GM23248 (cell line): ENCODE data around the gene OXSM. TPM values are rescaled to one million over a fixed set of nuclear protein-coding genes. Genes with fewer than 3 reads are reported as not detected.

ENCODE experiments used
- DNase-seq: peaks from one replicate; pipeline ENCODE4 v3.0.0-alpha.2; 2015
- H2AFZ ChIP-seq: fragments of 200-600 bp; sonication (generic); 2 replicates; pipeline ENCODE4 v1.6.1; 2016; ENCODE audit warnings: antibody characterized with exemption
- H3F3A ChIP-seq: fragments of 200-600 bp; sonication (generic); 2 replicates; pipeline ENCODE4 v1.6.1; 2016; ENCODE audit warnings: mild to moderate bottlenecking, antibody characterized with exemption, mixed run types; ENCODE audit not compliant: insufficient read depth
- H3K27ac ChIP-seq: fragments of 200-600 bp; sonication (generic); 2 replicates; pipeline ENCODE4 v1.5.1; 2016; ENCODE audit warnings: mild to moderate bottlenecking
- H3K27me3 ChIP-seq: fragments of 200-600 bp; sonication (generic); replicated peaks from 2 replicates; pipeline ENCODE4 v1.6.1; 2016; ENCODE audit warnings: mild to moderate bottlenecking; ENCODE audit not compliant: insufficient read depth
- H3K36me3 ChIP-seq: fragments of 200-600 bp; sonication (generic); 2 replicates; pipeline ENCODE4 v1.6.1; 2016; ENCODE audit warnings: low read depth, mild to moderate bottlenecking
- H3K4me1 ChIP-seq: fragments of 200-600 bp; sonication (generic); 2 replicates; pipeline ENCODE4 v1.6.1; 2016; ENCODE audit warnings: mild to moderate bottlenecking; ENCODE audit not compliant: insufficient read depth
- H3K4me2 ChIP-seq: fragments of 200-600 bp; sonication (generic); one replicate; pipeline ENCODE4 v1.6.1; 2016; ENCODE audit warnings: mild to moderate bottlenecking; ENCODE audit not compliant: unreplicated experiment
- H3K4me3 ChIP-seq: fragments of 200-600 bp; sonication (generic); 2 replicates; pipeline ENCODE4 v1.5.1; 2016; ENCODE audit warnings: mild to moderate bottlenecking
- H3K79me2 ChIP-seq: fragments of 200-600 bp; sonication (generic); 2 replicates; pipeline ENCODE4 v1.6.1; 2016; ENCODE audit warnings: mild to moderate bottlenecking; ENCODE audit not compliant: insufficient read depth
- H3K9ac ChIP-seq: fragments of 200-600 bp; sonication (generic); 2 replicates; pipeline ENCODE4 v1.6.1; 2016; ENCODE audit warnings: mild to moderate bottlenecking
- H3K9me2 ChIP-seq: fragments of 200-600 bp; sonication (generic); 2 replicates; pipeline ENCODE4 v1.6.1; 2016; ENCODE audit warnings: mixed run types, mild to moderate bottlenecking, moderate library complexity; ENCODE audit not compliant: insufficient read depth
- H3K9me3 ChIP-seq: fragments of 200-600 bp; sonication (generic); one replicate; pipeline ENCODE4 v1.6.1; 2017; ENCODE audit warnings: low read depth
- H4K20me1 ChIP-seq: fragments of 200-600 bp; sonication (generic); 2 replicates; pipeline ENCODE4 v1.6.0; 2016; ENCODE audit not compliant: insufficient read depth
- EZH2 ChIP-seq: fragments of 200-600 bp; sonication (generic); IDR thresholded peaks from 2 replicates; pipeline ENCODE4 v1.6.1; 2018; ENCODE audit warnings: antibody characterized with exemption, mild to moderate bottlenecking; ENCODE audit not compliant: insufficient read depth, poor library complexity, severe bottlenecking
- EZH2phosphoT487 ChIP-seq: fragments of 200-600 bp; sonication (generic); IDR thresholded peaks from 2 replicates; pipeline ENCODE4 v1.6.1; 2018; ENCODE audit warnings: antibody characterized with exemption, moderate library complexity, mild to moderate bottlenecking, low read depth; ENCODE audit not compliant: insufficient read depth
- WGBS, 2 experiments: methylation state at CpG; one replicate each; pipeline ENCODE4 v1.1.6; 2015 to 2017; ENCODE audit warnings: low lambda C conversion rate in 2 of 2, low coverage in 1 of 2; ENCODE audit errors: missing lambda C conversion rate in 2 of 2; 5-methylcytosine and 5-hydroxymethylcytosine counted together
- in situ Hi-C: fragments of 300-500 bp; cut with MboI; formaldehyde crosslinking; loops from 2 replicates; pipeline ENCODE4 v1.15.0; 2020
- polyA plus RNA-seq: library from polyadenylated mRNA; unstranded; fragments of >200 nt; fragmentation: Nextera tagmentation; extraction: Ambion mirVana; gene quantifications from 2 replicates; pipeline ENCODE4 v1.2.1, GENCODE V29; 2016
- total RNA-seq: library from RNA; depleted of rRNA; stranded (reverse); fragments of >200 nt; shearing (Covaris generic); gene quantifications from 2 replicates; pipeline ENCODE4 v1.2.3, GENCODE V29; 2014

OXSM gene
- total and polyA plus RNA-seq, 2 experiments from 2014 or later = 13.1 to 20.3 TPM

DNA sequence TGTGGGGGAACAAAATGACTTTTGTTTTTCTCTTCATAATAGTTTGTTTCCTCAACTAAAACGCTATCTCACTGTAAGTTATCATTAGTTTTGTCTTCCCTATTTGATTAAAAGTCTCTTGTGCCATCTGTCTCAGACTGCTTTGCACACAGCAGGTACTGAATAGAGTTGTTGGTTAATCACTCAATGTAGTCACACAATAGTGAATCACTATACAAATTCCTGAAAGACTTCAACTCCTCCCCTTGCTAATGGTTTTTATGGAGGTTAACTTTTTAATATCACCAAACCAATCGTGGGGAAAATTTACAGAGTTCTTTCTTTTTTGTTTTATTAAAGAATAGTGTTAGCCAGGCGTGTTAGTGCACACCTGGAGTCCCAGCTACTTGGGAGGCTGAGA, 4.1 kb upstream of the OXSM start:
- no peak for TF ChIP-seq EZH2
- no peak for TF ChIP-seq EZH2phosphoT487

DNA sequence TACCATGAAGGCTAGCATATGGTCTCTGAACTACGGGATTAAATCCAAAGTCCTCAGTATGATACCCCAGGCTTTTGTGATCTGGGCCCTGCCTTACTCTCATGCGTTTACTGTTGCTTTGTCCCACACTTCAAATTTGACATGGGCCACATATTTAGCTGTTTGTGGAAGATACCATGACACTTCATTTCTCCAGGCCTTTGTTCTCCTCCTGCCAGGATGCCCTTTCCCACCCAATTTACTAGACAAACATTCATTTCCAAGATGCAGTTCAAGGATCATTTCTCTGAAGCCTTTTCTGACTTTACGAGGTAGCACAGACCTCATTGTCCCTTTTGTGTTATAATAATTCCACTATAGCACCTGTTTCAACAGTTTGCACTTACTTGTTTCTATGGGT, 2.2 kb upstream of the OXSM start:
- Histone ChIP-seq H3K79me2 (peaks cover 35% of the 10 kb centered on the region), H3K36me3 (no peaks in the 10 kb centered on the region), H2AFZ (no peak overlapping the region), H3K9me3 (no peaks in the 10 kb centered on the region), H3K9ac (no peak overlapping the region), H3K4me3 (no peak overlapping the region), H3K4me2 (no peak overlapping the region), H3K9me2 (no peaks in the 10 kb centered on the region), H3K27me3 (no peaks in the 10 kb centered on the region), H4K20me1 (no peaks in the 10 kb centered on the region), H3F3A (peaks cover 10% of the 10 kb centered on the region; the same call in 1 of the 2 replicates), H3K4me1 (peaks cover 19% of the 10 kb centered on the region), H3K27ac (no peak overlapping the region)
- in situ Hi-C loops = no loop called here
- DNase-seq = no peak
- 89 to 93% methylated on average over 3 of the region's 3 CpGs for WGBS, 2 experiments
- no peak for TF ChIP-seq EZH2phosphoT487
- TF ChIP-seq EZH2 = no peak

More for the DNA sequence above, 4.1 kb upstream of the OXSM start:
- peaks cover 9% of the 10 kb centered on the region; the same call in 1 of the 2 replicates for H3F3A ChIP-seq
- H3K9me3 ChIP-seq = no peaks in the 10 kb centered on the region
- H3K36me3 ChIP-seq = no peaks in the 10 kb centered on the region
- H3K79me2 ChIP-seq = peaks cover 36% of the 10 kb centered on the region
- H4K20me1 ChIP-seq = no peaks in the 10 kb centered on the region
- no peak overlapping the region for H3K4me3 ChIP-seq
- DNase-seq = peak; percentile 36
- no peak overlapping the region for H3K27ac ChIP-seq
- 84 to 88% methylated on average over 3 of the region's 3 CpGs for WGBS, 2 experiments
- H3K4me2 ChIP-seq = no peak overlapping the region
- no peak overlapping the region for H3K9ac ChIP-seq
- no peaks in the 10 kb centered on the region for H3K9me2 ChIP-seq
- peaks cover 20% of the 10 kb centered on the region for H3K4me1 ChIP-seq
- in situ Hi-C loops = no loop called here
- no peak overlapping the region for H2AFZ ChIP-seq
- H3K27me3 ChIP-seq = no peaks in the 10 kb centered on the region

DNA sequence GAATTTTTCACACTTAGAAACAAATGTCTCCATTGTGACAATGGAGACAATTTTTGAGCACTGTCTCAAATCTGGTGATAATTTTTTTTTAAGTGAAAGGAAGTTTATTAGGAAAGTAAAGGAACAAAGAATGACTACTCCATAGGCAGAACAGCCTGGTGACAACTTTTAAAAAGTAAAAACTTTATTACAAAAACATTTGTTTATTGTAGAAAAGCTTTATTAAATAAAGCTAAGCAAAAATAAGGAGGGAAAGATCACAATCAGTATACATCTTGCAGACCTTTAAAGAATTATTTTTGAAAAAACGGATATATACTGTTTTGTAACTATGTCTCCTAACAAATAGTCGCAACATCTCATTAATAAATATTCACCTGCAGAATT, 688 bp upstream of the OXSM start:
- Histone ChIP-seq H3K4me1 (peaks cover 16% of the 10 kb centered on the region), H3K27ac (peak overlapping the region; percentile 93), H3K9me3 (no peaks in the 10 kb centered on the region), H3K9ac (peak overlapping the region; percentile 95), H3K9me2 (no peaks in the 10 kb centered on the region), H3K4me3 (peak overlapping the region; percentile 96), H3K4me2 (peak overlapping the region; percentile 87), H4K20me1 (no peaks in the 10 kb centered on the region), H3K36me3 (0 out of 2 replicates have a peak, but pooled peaks cover 2% of the 10 kb centered on the region), H3F3A (peaks cover 10% of the 10 kb centered on the region; the same call in 1 of the 2 replicates), H2AFZ (peak overlapping the region; percentile 93), H3K27me3 (no peaks in the 10 kb centered on the region), H3K79me2 (peaks cover 33% of the 10 kb centered on the region)
- in situ Hi-C loops = no loop called here
- TF ChIP-seq EZH2 = no peak
- no peak for TF ChIP-seq EZH2phosphoT487
- no peak for DNase-seq
- WGBS, 2 experiments = 1 to 2% methylated on average over 2 of the region's 2 CpGs

DNA sequence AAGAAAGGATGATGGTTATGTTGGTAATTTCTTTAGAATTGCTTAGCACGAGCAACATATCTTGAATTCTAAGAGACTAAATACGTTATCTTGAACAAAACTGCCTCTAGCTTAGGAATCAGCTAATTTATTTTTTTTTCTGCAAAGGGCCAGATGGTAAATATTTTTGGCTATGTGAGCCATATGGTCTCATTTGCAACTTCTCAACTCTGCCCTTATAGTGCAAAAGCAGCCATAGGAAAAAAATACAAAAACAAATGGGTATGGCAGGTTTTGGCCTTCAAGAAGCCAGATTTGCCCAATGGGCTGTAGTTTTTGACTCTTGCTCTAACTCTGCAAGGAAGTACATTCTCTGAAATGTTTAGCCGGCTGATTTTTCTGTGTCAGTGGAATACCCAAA, 11.9 kb downstream of the OXSM start:
- Histone ChIP-seq H3F3A (no peaks in the 10 kb centered on the region), H3K9me3 (no peaks in the 10 kb centered on the region), H3K4me3 (no peak overlapping the region), H3K27me3 (no peaks in the 10 kb centered on the region), H4K20me1 (no peaks in the 10 kb centered on the region), H3K36me3 (no peaks in the 10 kb centered on the region), H3K4me2 (no peak overlapping the region), H3K27ac (no peak overlapping the region), H3K4me1 (no peaks in the 10 kb centered on the region), H3K9ac (no peak overlapping the region), H2AFZ (no peak overlapping the region), H3K79me2 (no peaks in the 10 kb centered on the region), H3K9me2 (no peaks in the 10 kb centered on the region)
- no peak for DNase-seq
- in situ Hi-C loops = no loop called here
- TF ChIP-seq EZH2 (no peak), EZH2phosphoT487 (no peak)
- 48 to 57% methylated on average over 3 of the region's 3 CpGs for WGBS, 2 experiments

DNA sequence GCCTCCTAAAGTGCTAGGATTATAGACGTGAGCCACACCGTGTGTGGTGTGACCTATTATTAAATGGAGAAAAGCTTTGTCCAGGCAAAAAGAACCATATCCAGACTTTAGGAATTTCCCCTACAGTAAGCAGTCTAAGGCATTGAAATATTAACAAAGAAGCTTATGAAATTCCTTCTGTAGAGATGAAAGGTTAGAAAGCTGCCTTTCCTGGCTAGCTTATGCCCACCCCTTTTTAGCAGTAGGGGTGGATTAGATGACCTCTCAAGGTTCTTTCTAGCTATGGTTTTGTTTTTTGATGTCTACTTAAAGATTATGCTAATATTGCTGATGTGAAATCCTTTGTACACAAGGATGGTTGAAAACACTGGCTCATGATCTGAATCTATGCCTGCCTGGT, 13.9 kb downstream of the OXSM start:
- no peak overlapping the region for H2AFZ ChIP-seq
- TF ChIP-seq EZH2 = no peak
- TF ChIP-seq EZH2phosphoT487 = no peak
- H3K9me3 ChIP-seq = no peaks in the 10 kb centered on the region
- no peak overlapping the region for H3K27ac ChIP-seq
- no peaks in the 10 kb centered on the region for H3F3A ChIP-seq
- no peaks in the 10 kb centered on the region for H3K27me3 ChIP-seq
- no peaks in the 10 kb centered on the region for H3K9me2 ChIP-seq
- no peak for DNase-seq
- no peaks in the 10 kb centered on the region for H3K36me3 ChIP-seq
- H4K20me1 ChIP-seq = no peaks in the 10 kb centered on the region
- no peaks in the 10 kb centered on the region for H3K79me2 ChIP-seq
- 31 to 35% methylated on average over 2 of the region's 2 CpGs for WGBS, 2 experiments
- no peak overlapping the region for H3K9ac ChIP-seq
- H3K4me1 ChIP-seq = no peaks in the 10 kb centered on the region
- no peak overlapping the region for H3K4me2 ChIP-seq
- no peak overlapping the region for H3K4me3 ChIP-seq
- in situ Hi-C loops = no loop called here
